Brain microvascular endothelial cell (primary cell): ENCODE results near the gene PES1.

Source experiments
- DNase-seq: peaks from one replicate; pipeline ENCODE4 v3.0.0-alpha.2; 2020
- H3K27ac ChIP-seq: fragments of 250-450 bp; sonication (Bioruptor Pico); 2 replicates; pipeline ENCODE4 v1.5.1; 2020; ENCODE audit warnings: mild to moderate bottlenecking, moderate library complexity
- H3K27me3 ChIP-seq: fragments of 250-450 bp; sonication (Bioruptor Pico); replicated peaks from 2 replicates; pipeline ENCODE4 v1.5.1; 2020; ENCODE audit warnings: mild to moderate bottlenecking
- H3K36me3 ChIP-seq: fragments of 250-450 bp; sonication (Bioruptor Pico); replicated peaks from 2 replicates; pipeline ENCODE4 v1.5.1; 2020; ENCODE audit warnings: mild to moderate bottlenecking
- H3K4me3 ChIP-seq: 2 replicates; pipeline ENCODE4 v1.5.1; 2011; ENCODE audit warnings: low read depth, mild to moderate bottlenecking, control low read depth, low read length, moderate library complexity
- in situ Hi-C: cut with HindIII; loops from 2 replicates; pipeline ENCODE4 v1.10.0; 2017; ENCODE audit warnings: low sequenced_read_pairs, low pct_ligation_motif_present
- TF ChIP-seq, protein P1 (sequence below): IDR thresholded peaks from 2 replicates; pipeline ENCODE4 v1.5.1; 2011; ENCODE audit warnings: low read depth, mild to moderate bottlenecking, moderate library complexity, low read length, control low read depth, inconsistent platforms; ENCODE audit errors: missing control alignments

The PES1 gene

GRCh38 chr22:30591588-30592359, at the start of gene PES1:
Gene PES1, minus strand, starts transcription at chr22:30591910. Its CDS starts 77 bp downstream, at chr22:30591833.
- peak; percentile 98 for DNase-seq
- peak within 1 kb of the TSS; percentile 79 for H3K4me3 ChIP-seq
- H3K27me3 ChIP-seq: no peaks in the 10 kb centered on the region
- peaks cover 15% of the 10 kb centered on the region for H3K36me3 ChIP-seq
- H3K27ac ChIP-seq: peak within 1 kb of the TSS; percentile 99
- in situ Hi-C loops: no loop called here
- TF ChIP-seq, protein P1, sequence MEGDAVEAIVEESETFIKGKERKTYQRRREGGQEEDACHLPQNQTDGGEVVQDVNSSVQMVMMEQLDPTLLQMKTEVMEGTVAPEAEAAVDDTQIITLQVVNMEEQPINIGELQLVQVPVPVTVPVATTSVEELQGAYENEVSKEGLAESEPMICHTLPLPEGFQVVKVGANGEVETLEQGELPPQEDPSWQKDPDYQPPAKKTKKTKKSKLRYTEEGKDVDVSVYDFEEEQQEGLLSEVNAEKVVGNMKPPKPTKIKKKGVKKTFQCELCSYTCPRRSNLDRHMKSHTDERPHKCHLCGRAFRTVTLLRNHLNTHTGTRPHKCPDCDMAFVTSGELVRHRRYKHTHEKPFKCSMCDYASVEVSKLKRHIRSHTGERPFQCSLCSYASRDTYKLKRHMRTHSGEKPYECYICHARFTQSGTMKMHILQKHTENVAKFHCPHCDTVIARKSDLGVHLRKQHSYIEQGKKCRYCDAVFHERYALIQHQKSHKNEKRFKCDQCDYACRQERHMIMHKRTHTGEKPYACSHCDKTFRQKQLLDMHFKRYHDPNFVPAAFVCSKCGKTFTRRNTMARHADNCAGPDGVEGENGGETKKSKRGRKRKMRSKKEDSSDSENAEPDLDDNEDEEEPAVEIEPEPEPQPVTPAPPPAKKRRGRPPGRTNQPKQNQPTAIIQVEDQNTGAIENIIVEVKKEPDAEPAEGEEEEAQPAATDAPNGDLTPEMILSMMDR: no peak

GRCh38 chr22:30640839-30641430, 49.2 kb upstream of the PES1 start:
- TF ChIP-seq, protein P1: no peak
- in situ Hi-C loops: no loop called here

GRCh38 chr22:30640361-30640760, 48.7 kb upstream of the PES1 start:
- Histone ChIP-seq H3K27ac (no peak overlapping the region), H3K4me3 (no peak overlapping the region), H3K36me3 (no peaks in the 10 kb centered on the region), H3K27me3 (no peaks in the 10 kb centered on the region)
- TF ChIP-seq, protein P1: no peak
- DNase-seq: no peak
- in situ Hi-C loops: no loop called here

More at GRCh38 chr22:30640839-30641430, 49.2 kb upstream of the PES1 start:
- H3K36me3 ChIP-seq: no peaks in the 10 kb centered on the region
- no peaks in the 10 kb centered on the region for H3K27me3 ChIP-seq
- no peak for DNase-seq
- H3K27ac ChIP-seq: no peak overlapping the region
- no peak overlapping the region for H3K4me3 ChIP-seq

DNA sequence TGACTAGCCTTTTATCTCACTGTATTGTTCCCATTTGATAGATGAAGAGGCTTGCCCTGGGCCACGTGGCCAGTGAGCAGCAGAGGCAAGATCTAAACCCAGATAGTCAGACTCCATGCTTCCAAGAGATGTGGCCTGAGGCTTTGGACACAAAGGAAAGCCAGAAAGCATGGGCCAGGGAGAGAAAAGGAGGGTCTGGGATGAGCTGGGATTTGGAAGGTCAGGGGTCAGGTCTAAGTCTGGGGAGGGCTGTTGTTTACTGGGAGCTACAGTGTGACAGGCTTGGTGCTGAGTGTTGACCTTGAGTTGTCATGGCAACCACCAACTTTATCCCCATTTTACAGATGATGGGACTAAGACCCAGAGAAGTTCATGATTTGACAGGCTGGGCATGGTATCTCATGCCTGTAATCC, 46.0 kb upstream of the PES1 start:
- Histone ChIP-seq H3K27me3 (no peaks in the 10 kb centered on the region), H3K4me3 (peak overlapping the region; percentile 5), H3K36me3 (no peaks in the 10 kb centered on the region), H3K27ac (no peak overlapping the region)
- TF ChIP-seq, protein P1: no peak
- DNase-seq: no peak
- in situ Hi-C loops: no loop called here

DNA sequence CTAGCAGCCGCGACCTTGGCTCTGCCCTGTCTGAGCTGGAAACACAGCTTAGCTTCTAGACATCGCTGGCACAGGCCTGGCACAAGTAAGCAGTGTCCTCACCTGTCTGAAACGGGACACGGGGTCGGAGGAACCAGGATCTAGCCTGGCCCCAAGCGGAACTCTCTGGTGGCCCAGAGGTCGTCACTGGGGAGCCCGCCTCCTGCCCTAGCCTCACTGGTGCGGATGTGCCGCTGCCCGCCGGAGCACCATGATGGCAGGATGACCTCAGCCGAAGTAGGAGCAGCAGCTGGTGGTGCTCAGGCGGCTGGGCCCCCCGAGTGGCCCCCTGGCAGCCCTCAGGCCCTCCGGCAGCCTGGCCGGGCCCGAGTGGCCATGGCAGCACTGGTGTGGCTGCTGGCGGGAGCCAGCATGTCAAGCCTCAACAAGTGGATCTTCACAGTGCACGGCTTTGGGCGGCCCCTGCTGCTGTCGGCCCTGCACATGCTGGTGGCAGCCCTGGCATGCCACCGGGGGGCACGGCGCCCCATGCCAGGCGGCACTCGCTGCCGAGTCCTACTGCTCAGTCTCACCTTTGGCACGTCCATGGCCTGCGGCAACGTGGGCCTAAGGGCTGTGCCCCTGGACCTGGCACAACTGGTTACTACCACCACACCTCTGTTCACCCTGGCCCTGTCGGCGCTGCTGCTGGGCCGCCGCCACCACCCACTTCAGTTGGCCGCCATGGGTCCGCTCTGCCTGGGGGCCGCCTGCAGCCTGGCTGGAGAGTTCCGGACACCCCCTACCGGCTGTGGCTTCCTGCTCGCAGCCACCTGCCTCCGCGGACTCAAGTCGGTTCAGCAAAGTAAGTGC, 44.7 kb upstream of the PES1 start:
- peak overlapping the region; percentile 63 for H3K4me3 ChIP-seq
- no peaks in the 10 kb centered on the region for H3K27me3 ChIP-seq
- H3K27ac ChIP-seq: peak overlapping the region; percentile 75
- no peaks in the 10 kb centered on the region for H3K36me3 ChIP-seq
- DNase-seq: no peak
- TF ChIP-seq, protein P1: peak; percentile 9
- in situ Hi-C loops: no loop called here
